Measurements from ENCODE around the gene UBFD1. TPM values are rescaled to one million over a fixed set of nuclear protein-coding genes. Genes with fewer than 3 reads are reported as not detected.

The UBFD1 gene
- total and polyA plus RNA-seq, 2 donors from 2014 or later = 20.8 to 52.8 TPM

GRCh38 chr16:23563186-23563585 lies 5.7 kb downstream of the UBFD1 start:
- H3K36me3 ChIP-seq (ENCODE audit: control insufficient read depth in 2 of 3, insufficient read depth in 3 of 3, low read length in 3 of 3) = peaks cover 13 to 65% (median 55%) of the 10 kb centered on the region in 3 donors
- H3K9ac ChIP-seq (ENCODE audit: low read length in 3 of 3) = no peak overlapping the region
- FAIRE-seq = no peak
- no peaks in the 10 kb centered on the region for H3K9me3 ChIP-seq (ENCODE audit: control insufficient read depth in 2 of 3, insufficient read depth in 1 of 3, low read length in 3 of 3)
- intact Hi-C loops (cut with DNase I) = loop anchor here (10.0 kb wide), 1 partner anchor 62 kb away; no protein-coding TSS in a partner anchor
- TF ChIP-seq CTCF (IDR thresholded peaks at IDR 0.05; ENCODE audit: borderline replicate concordance, extremely low read depth, insufficient read depth) = no peak
- peaks cover 0 to 3% (median 3%) of the 10 kb centered on the region in 3 donors for H3K4me1 ChIP-seq (ENCODE audit: control insufficient read depth in 2 of 3, insufficient read depth in 2 of 3, low read depth in 1 of 3, low read length in 3 of 3)
- DNase-seq = no peak
- H3K4me3 ChIP-seq (ENCODE audit: low read length in 3 of 3) = no peak overlapping the region
- H3K27ac ChIP-seq (ENCODE audit: low read depth in 2 of 2, low read length in 2 of 2) = no peak overlapping the region
- H3K27me3 ChIP-seq (ENCODE audit: control insufficient read depth, insufficient read depth, low read length) = no peaks in the 10 kb centered on the region

- Histone ChIP-seq H3K27ac (ENCODE audit: low read depth in 2 of 2, low read length in 2 of 2) (no peak overlapping the region), H3K4me1 (ENCODE audit: control insufficient read depth in 2 of 3, insufficient read depth in 2 of 3, low read depth in 1 of 3, low read length in 3 of 3) (no peaks in the 10 kb centered on the region), H3K27me3 (ENCODE audit: control insufficient read depth, insufficient read depth, low read length) (no peaks in the 10 kb centered on the region), H3K9ac (ENCODE audit: low read length in 3 of 3) (no peak overlapping the region), H3K4me3 (ENCODE audit: low read length in 3 of 3) (no peak overlapping the region), H3K9me3 (ENCODE audit: control insufficient read depth in 2 of 3, insufficient read depth in 1 of 3, low read length in 3 of 3) (no peaks in the 10 kb centered on the region), H3K36me3 (ENCODE audit: control insufficient read depth in 2 of 3, insufficient read depth in 3 of 3, low read length in 3 of 3) (peaks cover 14 to 57% (median 53%) of the 10 kb centered on the region in 3 donors)
- intact Hi-C loops (cut with DNase I) = loop anchor here (10.0 kb wide), 1 partner anchor 60 kb away; no protein-coding TSS in a partner anchor
- TF ChIP-seq CTCF (IDR thresholded peaks at IDR 0.05; ENCODE audit: borderline replicate concordance, extremely low read depth, insufficient read depth) = no peak
- FAIRE-seq = no peak
- no peak for DNase-seq
These were observed 7.2 kb downstream of the UBFD1 start for GRCh38 chr16:23564575-23565363.

- Histone ChIP-seq H3K27ac (ENCODE audit: low read depth in 2 of 2, low read length in 2 of 2) (no peak overlapping the region), H3K36me3 (ENCODE audit: control insufficient read depth in 2 of 3, insufficient read depth in 3 of 3, low read length in 3 of 3) (peaks cover 11 to 57% (median 49%) of the 10 kb centered on the region in 3 donors), H3K27me3 (ENCODE audit: control insufficient read depth, insufficient read depth, low read length) (no peaks in the 10 kb centered on the region), H3K9ac (ENCODE audit: low read length in 3 of 3) (no peak overlapping the region), H3K4me3 (ENCODE audit: low read length in 3 of 3) (no peak overlapping the region), H3K9me3 (ENCODE audit: control insufficient read depth in 2 of 3, insufficient read depth in 1 of 3, low read length in 3 of 3) (no peaks in the 10 kb centered on the region), H3K4me1 (ENCODE audit: control insufficient read depth in 2 of 3, insufficient read depth in 2 of 3, low read depth in 1 of 3, low read length in 3 of 3) (no peaks in the 10 kb centered on the region)
- FAIRE-seq (no peak), DNase-seq (no peak)
- intact Hi-C loops (cut with DNase I) = loop anchor here (10.0 kb wide), 1 partner anchor 58 kb away; no protein-coding TSS in a partner anchor
- no peak for TF ChIP-seq CTCF (IDR thresholded peaks at IDR 0.05; ENCODE audit: borderline replicate concordance, extremely low read depth, insufficient read depth)
These were observed 9.2 kb downstream of the UBFD1 start for GRCh38 chr16:23566724-23567123.

Data from kidney (tissue), 14 donors.